Measurements from ENCODE around the gene GNB5.

DNA sequence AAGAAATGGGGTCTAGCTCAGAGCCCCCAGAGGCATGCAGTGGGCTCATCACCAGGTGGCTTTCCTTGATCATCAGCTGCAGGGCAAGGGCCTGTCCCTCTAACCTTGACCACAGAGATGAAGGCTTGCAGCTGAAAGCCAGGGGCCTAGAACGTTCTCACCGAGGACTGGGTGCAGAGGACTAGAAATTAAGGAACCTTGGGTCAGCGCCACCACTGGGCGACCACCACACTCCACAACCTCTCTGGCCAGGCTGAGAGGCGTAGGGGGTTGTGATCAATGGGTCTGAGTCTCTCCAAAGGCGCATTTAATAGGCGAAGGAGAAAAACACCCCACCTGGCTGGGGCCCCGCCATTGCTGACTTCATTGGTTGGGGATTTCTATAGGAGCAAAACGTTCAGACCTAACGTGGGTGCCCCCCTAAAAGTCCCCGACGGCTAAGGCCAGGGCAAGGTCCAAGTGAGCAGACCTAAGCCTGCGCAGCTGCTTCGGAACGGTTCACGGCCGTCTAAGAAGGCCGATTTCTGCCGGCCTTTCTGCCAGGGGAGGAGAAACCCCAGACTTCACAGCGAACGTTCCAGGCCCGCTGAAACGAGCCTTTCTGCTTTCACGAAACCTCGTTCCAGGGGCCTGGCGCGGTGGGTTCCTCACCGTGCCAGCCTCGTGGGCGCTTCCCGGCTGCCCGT, 79.5 kb downstream of the GNB5 start:
- no peak for TF ChIP-seq CTCF (IDR thresholded peaks at IDR 0.05)
- TF ChIP-seq POLR2AphosphoS5 (IDR thresholded peaks at IDR 0.05; ENCODE audit: insufficient read depth in 1 of 2, low read depth in 1 of 2), result no peak
